ENCODE data around the gene PLG.

DNA sequence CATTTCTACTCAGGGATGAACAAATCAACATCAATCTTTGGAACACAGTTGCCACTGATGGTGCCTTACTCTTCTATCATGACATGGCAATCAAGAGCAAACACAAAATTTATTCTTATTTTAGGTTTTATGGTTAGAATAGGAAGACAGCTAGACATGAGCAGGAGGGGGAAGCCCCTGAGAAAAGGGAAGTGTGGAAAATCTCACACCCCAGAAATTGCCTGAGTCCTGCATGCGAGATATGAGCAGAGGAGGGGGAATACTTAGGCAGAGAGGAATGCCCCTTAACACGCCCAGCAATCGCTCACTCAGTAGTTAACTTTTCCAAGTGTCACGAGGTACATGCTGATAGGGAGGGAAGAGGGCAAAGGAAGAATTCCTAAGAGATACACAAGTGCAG, 79.3 kb downstream of the PLG start:
- TF ChIP-seq, protein P1, sequence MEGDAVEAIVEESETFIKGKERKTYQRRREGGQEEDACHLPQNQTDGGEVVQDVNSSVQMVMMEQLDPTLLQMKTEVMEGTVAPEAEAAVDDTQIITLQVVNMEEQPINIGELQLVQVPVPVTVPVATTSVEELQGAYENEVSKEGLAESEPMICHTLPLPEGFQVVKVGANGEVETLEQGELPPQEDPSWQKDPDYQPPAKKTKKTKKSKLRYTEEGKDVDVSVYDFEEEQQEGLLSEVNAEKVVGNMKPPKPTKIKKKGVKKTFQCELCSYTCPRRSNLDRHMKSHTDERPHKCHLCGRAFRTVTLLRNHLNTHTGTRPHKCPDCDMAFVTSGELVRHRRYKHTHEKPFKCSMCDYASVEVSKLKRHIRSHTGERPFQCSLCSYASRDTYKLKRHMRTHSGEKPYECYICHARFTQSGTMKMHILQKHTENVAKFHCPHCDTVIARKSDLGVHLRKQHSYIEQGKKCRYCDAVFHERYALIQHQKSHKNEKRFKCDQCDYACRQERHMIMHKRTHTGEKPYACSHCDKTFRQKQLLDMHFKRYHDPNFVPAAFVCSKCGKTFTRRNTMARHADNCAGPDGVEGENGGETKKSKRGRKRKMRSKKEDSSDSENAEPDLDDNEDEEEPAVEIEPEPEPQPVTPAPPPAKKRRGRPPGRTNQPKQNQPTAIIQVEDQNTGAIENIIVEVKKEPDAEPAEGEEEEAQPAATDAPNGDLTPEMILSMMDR (IDR thresholded peaks at IDR 0.05), result no peak
- TF ChIP-seq POLR2AphosphoS5 (IDR thresholded peaks at IDR 0.05) (no peak), POLR2A (IDR thresholded peaks at IDR 0.05) (no peak)

Data from prostate gland (tissue), 2 donors.